H9 (cell line): ENCODE results near the gene ZNF783. TPM values are rescaled to one million over a fixed set of nuclear protein-coding genes. Genes with fewer than 3 reads are reported as not detected.

Experiments
- DNase-seq: peaks from one replicate; pipeline ENCODE4 v3.0.0-alpha.2; 2017
- H2AFZ ChIP-seq: one replicate; pipeline ENCODE4 v1.6.1; 2013; ENCODE audit warnings: mild to moderate bottlenecking, low read length, control low read depth, moderate library complexity
- H2AK5ac ChIP-seq: 2 replicates; pipeline ENCODE4 v1.6.1; 2013; ENCODE audit warnings: low read length, control low read depth, mixed read lengths; ENCODE audit not compliant: insufficient read length
- H2BK120ac ChIP-seq: one replicate; pipeline ENCODE4 v1.6.1; 2013; ENCODE audit warnings: low read depth, mild to moderate bottlenecking, low read length, control low read depth, inconsistent platforms; ENCODE audit not compliant: poor library complexity, severe bottlenecking
- H2BK12ac ChIP-seq: 2 replicates; pipeline ENCODE4 v1.6.1; 2013; ENCODE audit warnings: low read length, control low read depth, mixed read lengths, low read depth; ENCODE audit not compliant: insufficient read length
- H2BK15ac ChIP-seq: 2 replicates; pipeline ENCODE4 v1.6.1; 2013; ENCODE audit warnings: low read depth, low read length, control low read depth
- H2BK20ac ChIP-seq: one replicate; pipeline ENCODE4 v1.6.1; 2013; ENCODE audit warnings: low read depth, mild to moderate bottlenecking, low read length, control low read depth, inconsistent platforms; ENCODE audit not compliant: poor library complexity, severe bottlenecking
- H2BK5ac ChIP-seq: 2 replicates; pipeline ENCODE4 v1.6.1; 2013; ENCODE audit warnings: low read length, control low read depth, mixed read lengths; ENCODE audit not compliant: insufficient read length
- H3K14ac ChIP-seq: 2 replicates; pipeline ENCODE4 v1.6.1; 2013; ENCODE audit warnings: low read length, control low read depth; ENCODE audit not compliant: insufficient read depth
- H3K18ac ChIP-seq: 2 replicates; pipeline ENCODE4 v1.6.1; 2013; ENCODE audit warnings: low read depth, mild to moderate bottlenecking, mixed read lengths, low read length, control low read depth; ENCODE audit not compliant: insufficient read length
- H3K23ac ChIP-seq: 2 replicates; pipeline ENCODE4 v1.6.1; 2013; ENCODE audit warnings: low read length, control low read depth, mixed read lengths, low read depth; ENCODE audit not compliant: insufficient read length
- H3K23me2 ChIP-seq: 2 replicates; pipeline ENCODE4 v1.6.1; 2013; ENCODE audit warnings: low read depth, mild to moderate bottlenecking, mixed read lengths, low read length, control low read depth; ENCODE audit not compliant: insufficient read length, poor library complexity, severe bottlenecking
- H3K27ac ChIP-seq: 2 replicates; pipeline ENCODE4 v1.5.1; 2013; ENCODE audit warnings: low read length, control low read depth, mixed read lengths, low read depth; ENCODE audit not compliant: insufficient read length
- H3K27me3 ChIP-seq: 2 replicates; pipeline ENCODE4 v1.6.1; 2013; ENCODE audit warnings: low read length, control low read depth, inconsistent platforms; ENCODE audit not compliant: insufficient read depth
- H3K4ac ChIP-seq: 2 replicates; pipeline ENCODE4 v1.6.1; 2013; ENCODE audit warnings: low read depth, mild to moderate bottlenecking, control low read depth, inconsistent platforms, low read length, moderate library complexity
- H3K4me1 ChIP-seq: 2 replicates; pipeline ENCODE4 v1.6.1; 2013; ENCODE audit warnings: low read length, control low read depth, inconsistent platforms; ENCODE audit not compliant: insufficient read depth
- H3K4me2 ChIP-seq: 2 replicates; pipeline ENCODE4 v1.6.1; 2013; ENCODE audit warnings: low read length, control low read depth, mixed read lengths; ENCODE audit not compliant: insufficient read length, insufficient read depth
- H3K56ac ChIP-seq: 2 replicates; pipeline ENCODE4 v1.6.1; 2013; ENCODE audit warnings: low read depth, mild to moderate bottlenecking, mixed read lengths, low read length, control low read depth; ENCODE audit not compliant: insufficient read length
- H3K79me1 ChIP-seq: 2 replicates; pipeline ENCODE4 v1.6.1; 2013; ENCODE audit warnings: low read depth, mild to moderate bottlenecking, moderate library complexity, low read length, control low read depth, inconsistent platforms; ENCODE audit not compliant: insufficient read depth, poor library complexity, severe bottlenecking
- H3K79me2 ChIP-seq: 2 replicates; pipeline ENCODE4 v1.6.1; 2013; ENCODE audit warnings: low read length, control low read depth, inconsistent platforms; ENCODE audit not compliant: insufficient read depth
- H3K9ac ChIP-seq: 2 replicates; pipeline ENCODE4 v1.6.1; 2013; ENCODE audit warnings: low read length, control low read depth, mixed read lengths; ENCODE audit not compliant: insufficient read length; ENCODE audit errors: extremely low read depth
- H3K9me3 ChIP-seq: one replicate; pipeline ENCODE4 v1.6.1; 2013; ENCODE audit warnings: low read depth, low read length, inconsistent platforms; ENCODE audit not compliant: control insufficient read depth
- H3T11ph ChIP-seq: one replicate; pipeline ENCODE4 v1.6.1; 2013; ENCODE audit warnings: mild to moderate bottlenecking, low read length, control low read depth, inconsistent platforms
- H4K20me1 ChIP-seq: one replicate; pipeline ENCODE4 v1.6.1; 2013; ENCODE audit not compliant: control insufficient read depth, insufficient read length, insufficient read depth
- H4K5ac ChIP-seq: 2 replicates; pipeline ENCODE4 v1.6.1; 2013; ENCODE audit warnings: low read depth, mild to moderate bottlenecking, mixed read lengths, low read length, control low read depth; ENCODE audit not compliant: insufficient read length
- H4K8ac ChIP-seq: replicated peaks from 2 replicates; pipeline ENCODE4 v1.6.1; 2013; ENCODE audit warnings: low read length, control low read depth, mixed read lengths, low read depth; ENCODE audit not compliant: insufficient read length
- H4K91ac ChIP-seq: 2 replicates; pipeline ENCODE4 v1.6.1; 2013; ENCODE audit warnings: low read depth, mild to moderate bottlenecking, moderate library complexity, mixed read lengths, low read length, control low read depth; ENCODE audit not compliant: insufficient read length
- H3K27ac Mint-ChIP-seq, 3 experiments: 2 replicates in 2 of 3; 3 replicates in 1 of 3; pipeline ENCODE4 v1.8.0; 2020 to 2021; ENCODE audit warnings: mixed read lengths in 3 of 3, mild to moderate bottlenecking in 1 of 3, moderate library complexity in 1 of 3
- H3K27me3 Mint-ChIP-seq: 2 replicates; pipeline ENCODE4 v1.8.0; 2021; ENCODE audit warnings: low read depth, mild to moderate bottlenecking, moderate library complexity, mixed read lengths
- H3K36me3 Mint-ChIP-seq, 3 experiments: 2 replicates in 2 of 3; 3 replicates in 1 of 3; pipeline ENCODE4 v1.8.0; 2020 to 2021; ENCODE audit warnings: low read depth in 3 of 3, mixed read lengths in 3 of 3; ENCODE audit not compliant: insufficient read depth in 1 of 3
- H3K4me1 Mint-ChIP-seq, 2 experiments: 2 replicates each; pipeline ENCODE4 v1.8.0; 2020; ENCODE audit warnings: mixed read lengths in 2 of 2
- H3K4me3 Mint-ChIP-seq, 2 experiments: 2 replicates in 1 of 2; 3 replicates in 1 of 2; pipeline ENCODE4 v1.8.0; 2020 to 2021; ENCODE audit warnings: mild to moderate bottlenecking in 2 of 2, mixed read lengths in 2 of 2, moderate library complexity in 1 of 2
- H3K9me3 Mint-ChIP-seq, 2 experiments: 2 replicates in 1 of 2; 3 replicates in 1 of 2; pipeline ENCODE4 v1.8.0; 2020; ENCODE audit warnings: mild to moderate bottlenecking in 2 of 2, mixed read lengths in 2 of 2, moderate library complexity in 1 of 2
- CTCF ChIP-seq: fragments of 200-600 bp; sonication (generic); conservative IDR thresholded peaks from 3 replicates; pipeline ENCODE4 v1.8.0; 2021; ENCODE audit warnings: antibody characterized with exemption, mild to moderate bottlenecking
- WGBS: extraction: QIAGEN DNeasy Blood & Tissue Kit; methylation state at CpG from one replicate; pipeline ENCODE4 v1.1.7; 2013; ENCODE audit warnings: missing lambda C conversion rate, low lambda C conversion rate, mixed read lengths; ENCODE audit not compliant: insufficient read length; ENCODE audit errors: extremely low coverage; 5-methylcytosine and 5-hydroxymethylcytosine counted together
- total RNA-seq: library from RNA; stranded (reverse); gene quantifications from 2 replicates; pipeline ENCODE4 v1.2.1, GENCODE V29; 2021

Gene ZNF783
- total RNA-seq, 1 experiment from 2014 or later, result 13.6 TPM

GRCh38 chr7:149229526-149229925 lies 32.5 kb upstream of the ZNF783 start:
- Histone ChIP-seq H4K8ac (no peak overlapping the region), H2BK120ac (no peak overlapping the region), H3K9ac (no peak overlapping the region), H4K5ac (no peak overlapping the region), H3K4me1 (no peaks in the 10 kb centered on the region), H3K27ac (no peak overlapping the region), H3K18ac (no peak overlapping the region), H2BK5ac (no peak overlapping the region), H3K79me1 (no peaks in the 10 kb centered on the region), H3K56ac (no peak overlapping the region), H3K79me2 (no peaks in the 10 kb centered on the region), H3K4me2 (no peak overlapping the region), H3T11ph (no peak overlapping the region), H3K23me2 (no peaks in the 10 kb centered on the region), H3K4ac (no peak overlapping the region), H2AFZ (no peak overlapping the region), H3K9me3 (no peaks in the 10 kb centered on the region), H3K14ac (no peak overlapping the region), H3K23ac (no peak overlapping the region), H2BK20ac (no peak overlapping the region), H4K20me1 (no peaks in the 10 kb centered on the region), H2BK12ac (no peak overlapping the region), H4K91ac (no peak overlapping the region), H2AK5ac (no peak overlapping the region), H2BK15ac (no peak overlapping the region), H3K27me3 (no peaks in the 10 kb centered on the region)
- Mint-ChIP-seq H3K4me3 (no peak overlapping the region), H3K27ac (0 out of 7 replicates have a peak overlapping the region, but pooled peaks of 1 of the 3 experiments have one; percentile 0), H3K36me3 (peaks cover 1 to 14% (median 12%) of the 10 kb centered on the region in 3 experiments; a peak in 4 of 7 replicates), H3K9me3 (no peaks in the 10 kb centered on the region), H3K4me1 (no peaks in the 10 kb centered on the region), H3K27me3 (peaks cover 18% of the 10 kb centered on the region)
- no peak for TF ChIP-seq CTCF
- no peak for DNase-seq
- no CpG with 5 or more reads among the region's 6 CpGs for WGBS
